GM19467 (cell line): ENCODE measurements around the gene C11orf86.
"Not testable (repeated sequence)": the region's sequence is repeated elsewhere in the genome, so short reads cannot be mapped to it uniquely, and the experiment has no call there.

Source experiments
- ATAC-seq: cut with Tn5 transposase; IDR thresholded peaks from one replicate; pipeline ENCODE4 v1.9.1; 2021; ENCODE audit warnings: mild to moderate bottlenecking, moderate library complexity; ENCODE audit not compliant: unreplicated experiment

Gene C11orf86

GRCh38 chr11:66974724-66975404, at the start of gene C11orf86:
C11orf86 (plus strand) TSS chr11:66975304; CDS start chr11:66975363, 59 bp downstream.
- ATAC-seq: no peak

GRCh38 chr11:66929753-66930152, 45.4 kb upstream of the C11orf86 start:
- no peak for ATAC-seq

- ATAC-seq: no peak
Observed at GRCh38 chr11:66932543-66932942, 42.6 kb upstream of the C11orf86 start.

- ATAC-seq: no peak
Observed at GRCh38 chr11:66933531-66933930, 41.6 kb upstream of the C11orf86 start.

GRCh38 chr11:66934950-66935779, 39.9 kb upstream of the C11orf86 start:
- ATAC-seq: no peak

- ATAC-seq: no peak
Observed at GRCh38 chr11:66936311-66936711, 38.8 kb upstream of the C11orf86 start.

GRCh38 chr11:66937193-66937733, 37.8 kb upstream of the C11orf86 start:
- ATAC-seq: no peak

GRCh38 chr11:66938582-66939135, 36.4 kb upstream of the C11orf86 start:
- ATAC-seq: no peak

GRCh38 chr11:66950112-66950535, 25.0 kb upstream of the C11orf86 start:
- ATAC-seq: no peak

- no peak for ATAC-seq
Observed at GRCh38 chr11:66951135-66951534, 24.0 kb upstream of the C11orf86 start.

- no peak for ATAC-seq
Observed at GRCh38 chr11:66951927-66952337, 23.2 kb upstream of the C11orf86 start.

GRCh38 chr11:66953081-66953833, 21.8 kb upstream of the C11orf86 start:
- no peak for ATAC-seq

GRCh38 chr11:66956689-66957290, 18.3 kb upstream of the C11orf86 start:
- ATAC-seq: no peak

- no peak for ATAC-seq
Observed at GRCh38 chr11:66957971-66958231, 17.2 kb upstream of the C11orf86 start.

GRCh38 chr11:66958232-66958955, 16.7 kb upstream of the C11orf86 start, which contains the start of gene PC:
PC (minus strand) TSS chr11:66958383; CDS start chr11:66872159, 86,224 bp downstream.
- ATAC-seq: peak; percentile 83

- ATAC-seq: no peak
Observed at GRCh38 chr11:66958956-66959274, 16.2 kb upstream of the C11orf86 start.

- ATAC-seq: not testable (repeated sequence)
Observed at GRCh38 chr11:66961691-66962213, 13.4 kb upstream of the C11orf86 start.

GRCh38 chr11:66962247-66962646, 12.9 kb upstream of the C11orf86 start:
- no peak for ATAC-seq

GRCh38 chr11:66962801-66963200, 12.3 kb upstream of the C11orf86 start:
- no peak for ATAC-seq

- ATAC-seq: no peak
Observed at GRCh38 chr11:66964495-66964894, 10.6 kb upstream of the C11orf86 start.
